Endothelial cell of umbilical vein (primary cell): ENCODE results near the gene DOCK8. TPM values are rescaled to one million over a fixed set of nuclear protein-coding genes. Genes with fewer than 3 reads are reported as not detected.

Experiments
- BruUV-seq: library from RNA; stranded (reverse); fragments of 400-500 nt; replicated peaks from 2 replicates; lab custom pipeline; 2021; lab: Mats Ljungman, UMichigan
- CTCF ChIA-PET: fragments of 300-600, 350-600 bp; sonication (Branson Sonifier 250); formaldehyde crosslinking; loops from one replicate; lab custom pipeline; 2021; ENCODE audit warnings: antibody characterized with exemption, inconsistent platforms; lab: Charles Lee
- POLR2A ChIA-PET: fragments of 300-600, 350-600 bp; sonication (Branson Sonifier 250); formaldehyde crosslinking; loops from one replicate; lab custom pipeline; 2021; ENCODE audit warnings: antibody characterized with exemption, inconsistent platforms; lab: Charles Lee
- DNase-seq: peaks from one replicate; pipeline ENCODE4 v3.0.0-alpha.2; 2011; ENCODE audit warnings: low read depth, low spot score
- FAIRE-seq: peaks from 2 replicates; lab custom pipeline; 2011; peaks lifted over from hg19 to GRCh38; lab: Jason Lieb, UNC
- H2AFZ ChIP-seq: 2 replicates; pipeline ENCODE4 v1.6.0; 2012; ENCODE audit warnings: low read depth, low read length, control low read depth, inconsistent platforms
- H3K27ac ChIP-seq: 2 replicates; pipeline ENCODE4 v1.5.1; 2011; ENCODE audit warnings: low read depth, mild to moderate bottlenecking, control low read depth, low read length, moderate library complexity; ENCODE audit not compliant: insufficient read depth
- H3K27me3 ChIP-seq, 2 experiments: 2 replicates each; pipeline versions ENCODE4 v1.6.0 to v1.6.1; 2011; ENCODE audit warnings: low read length in 2 of 2, mixed read lengths in 1 of 2; ENCODE audit not compliant: control insufficient read depth in 2 of 2, insufficient read depth in 2 of 2
- H3K36me3 ChIP-seq, 2 experiments: 2 replicates in 1 of 2; 3 replicates in 1 of 2; pipeline ENCODE4 v1.5.1; 2011; ENCODE audit warnings: low read length in 2 of 2, mild to moderate bottlenecking in 1 of 2, moderate library complexity in 1 of 2; ENCODE audit not compliant: control insufficient read depth in 2 of 2, insufficient read depth in 2 of 2; ENCODE audit errors: extremely low read depth in 1 of 2
- H3K4me1 ChIP-seq: 3 replicates; pipeline ENCODE4 v1.5.1; 2011; ENCODE audit warnings: mild to moderate bottlenecking, low read length; ENCODE audit not compliant: control insufficient read depth, insufficient read depth; ENCODE audit errors: extremely low read depth
- H3K4me2 ChIP-seq: 2 replicates; pipeline ENCODE4 v1.6.1; 2011; ENCODE audit warnings: low read length, control low read depth, mixed read lengths; ENCODE audit not compliant: insufficient read depth
- H3K4me3 ChIP-seq, 3 experiments: fragments of 200-600 bp in 1 of 3; sonication (generic), shearing (Covaris generic) in 1 of 3; replicated peaks in 1 of 3; 2 replicates each; pipeline ENCODE4 v1.5.1; 2011 to 2016; ENCODE audit warnings: control low read depth in 3 of 3, low read length in 3 of 3, mild to moderate bottlenecking in 2 of 3, inconsistent platforms in 1 of 3, low read depth in 1 of 3, moderate library complexity in 1 of 3; ENCODE audit not compliant: insufficient read depth in 1 of 3
- H3K79me2 ChIP-seq: 2 replicates; pipeline ENCODE4 v1.6.0; 2012; ENCODE audit warnings: low read length, inconsistent platforms; ENCODE audit not compliant: control insufficient read depth, insufficient read depth
- H3K9ac ChIP-seq: replicated peaks from 2 replicates; pipeline ENCODE3; 2011; ENCODE audit warnings: low read length, control low read depth; ENCODE audit not compliant: insufficient read depth; ENCODE audit errors: extremely low read depth
- H3K9me1 ChIP-seq: replicated peaks from 3 replicates; pipeline ENCODE4 v1.6.0; 2011; ENCODE audit warnings: mild to moderate bottlenecking, low read length; ENCODE audit not compliant: control insufficient read depth, insufficient read depth; ENCODE audit errors: extremely low read depth
- H3K9me3 ChIP-seq: replicated peaks from 2 replicates; pipeline ENCODE4 v1.5.1; 2012; ENCODE audit warnings: low read length, inconsistent platforms; ENCODE audit not compliant: control insufficient read depth, insufficient read depth
- H4K20me1 ChIP-seq: replicated peaks from 2 replicates; pipeline ENCODE3; 2011; ENCODE audit warnings: mild to moderate bottlenecking, low read length; ENCODE audit not compliant: control insufficient read depth, insufficient read depth; ENCODE audit errors: extremely low read depth
- CTCF ChIP-seq, 2 donors: IDR thresholded peaks; 1 replicate in 1 of 2; 2 replicates in 1 of 2; pipeline ENCODE4 v1.5.1; 2011; ENCODE audit warnings: low read length in 2 of 2, mild to moderate bottlenecking in 2 of 2, moderate library complexity in 2 of 2, control low read depth in 1 of 2, inconsistent platforms in 1 of 2, low read depth in 1 of 2; ENCODE audit not compliant: insufficient read depth in 1 of 2; ENCODE audit errors: extremely low read depth in 1 of 2
- EZH2 ChIP-seq: IDR thresholded peaks from 2 replicates; pipeline ENCODE4 v1.6.1; 2012; ENCODE audit warnings: borderline replicate concordance, low read depth, mild to moderate bottlenecking, moderate library complexity, low read length, inconsistent platforms; ENCODE audit not compliant: severe bottlenecking
- FOS ChIP-seq: IDR thresholded peaks from 2 replicates; pipeline ENCODE4 v1.6.1; 2011; ENCODE audit warnings: mild to moderate bottlenecking, low read length, moderate library complexity, borderline replicate concordance; ENCODE audit not compliant: insufficient read depth
- GATA2 ChIP-seq: IDR thresholded peaks from 2 replicates; pipeline ENCODE4 v1.7.0; 2011; ENCODE audit warnings: low read depth, mild to moderate bottlenecking, moderate library complexity, mixed read lengths, low read length; ENCODE audit not compliant: insufficient read length, insufficient read depth
- JUN ChIP-seq: IDR thresholded peaks from 2 replicates; pipeline ENCODE4 v1.6.1; 2011; ENCODE audit warnings: borderline replicate concordance, low read depth; ENCODE audit not compliant: insufficient read length, insufficient read depth
- MAX ChIP-seq: IDR thresholded peaks from 2 replicates; pipeline ENCODE4 v1.6.1; 2011; ENCODE audit not compliant: insufficient read depth, insufficient read length
- MYC ChIP-seq: IDR thresholded peaks from one replicate; pipeline ENCODE4 v1.6.1; 2011; ENCODE audit warnings: mild to moderate bottlenecking, low read depth, low read length
- POLR2A ChIP-seq: IDR thresholded peaks from 2 replicates; pipeline ENCODE4 v1.6.1; 2012; ENCODE audit warnings: low read depth, mild to moderate bottlenecking, control low read depth, low read length
- POLR2AphosphoS5 ChIP-seq: IDR thresholded peaks from 2 replicates; pipeline ENCODE4 v1.6.1; 2012; ENCODE audit warnings: low read depth, mild to moderate bottlenecking, control low read depth, low read length, moderate library complexity; ENCODE audit not compliant: insufficient read depth
- dilution Hi-C: fragments of 300-500 bp; cut with MboI; formaldehyde crosslinking; loops from one replicate; pipeline ENCODE4 v1.15.0; 2019; ENCODE audit warnings: low sequenced_read_pairs; ENCODE audit not compliant: extremely low pct_ligation_motif_present
- intact Hi-C: fragments of 100-400 bp; cut with micrococcal nuclease; formaldehyde crosslinking; loops from one replicate; pipeline ENCODE4 v1.10.0; 2022
- polyA plus RNA-seq, 4 experiments: library from polyadenylated mRNA; depleted of rRNA in 3 of 4; stranded (reverse) in 3 of 4; unstranded in 1 of 4; fragments of >200 nt; gene quantifications; 2 replicates each; pipeline versions ENCODE4 v1.2.1 to v1.2.3, GENCODE V29; 2011 to 2012; ENCODE audit warnings: missing spikeins in 1 of 4
- total RNA-seq: library from RNA; stranded (reverse); gene quantifications from 2 replicates; pipeline ENCODE4 v1.2.3, GENCODE V29; 2021

DOCK8 gene
- total and polyA plus RNA-seq, 2 donors (not counting 3 experiments of a cell fraction or from before 2014, with no cell fraction given): 0.54 to 1.3 TPM

- Histone ChIP-seq H3K79me2 (no peaks in the 10 kb centered on the region), H3K9me1 (no peaks in the 10 kb centered on the region), H3K4me2 (no peak overlapping the region), H3K27ac (no peak overlapping the region), H3K9me3 (no peaks in the 10 kb centered on the region), H3K4me1 (no peaks in the 10 kb centered on the region), H2AFZ (no peak overlapping the region), H4K20me1 (no peaks in the 10 kb centered on the region), H3K4me3 (no peak overlapping the region), H3K36me3 (no peaks in the 10 kb centered on the region), H3K27me3 (no peaks in the 10 kb centered on the region), H3K9ac (no peak overlapping the region)
- dilution Hi-C loops (no loop called here), intact Hi-C loops (no loop called here)
- no TSS peak for BruUV-seq
- TF ChIP-seq POLR2AphosphoS5 (no peak), MAX (no peak), POLR2A (no peak), JUN (no peak), FOS (no peak), EZH2 (no peak), GATA2 (no peak), CTCF (IDR thresholded peaks at IDR 0.05; ENCODE audit: extremely low read depth in 1 of 2, insufficient read depth in 1 of 2, low read depth in 1 of 2, low read length in 2 of 2) (no peak), MYC (no peak)
- no peak for FAIRE-seq
- ChIA-PET CTCF (interaction anchor here (1.6 kb wide), 1 partner anchor 13 kb away, joined by 6 read pairs; no protein-coding TSS in a partner anchor), POLR2A (no interaction called here)
- no peak for DNase-seq
Measured at GRCh38 chr9:303502-303901, 88.8 kb downstream of the DOCK8 start.
